ENCODE results near the gene ATMIN. TPM values are rescaled to one million over a fixed set of nuclear protein-coding genes. Genes with fewer than 3 reads are reported as not detected.

Gene ATMIN
- total and polyA plus RNA-seq, 8 donors = 30.7 to 45.0 (median 39.5) TPM

GRCh38 chr16:81005610-81006161 lies 30.0 kb upstream of the ATMIN start:
- Histone ChIP-seq H3K9me3 (no peaks in the 10 kb centered on the region), H3K4me1 (peaks cover 22 to 36% of the 10 kb centered on the region in 2 donors), H3K36me3 (no peaks in the 10 kb centered on the region), H3K27ac (peak overlapping the region; percentile 97), H3K4me3 (peak overlapping the region; percentile 79 to 91), H3K27me3 (no peaks in the 10 kb centered on the region)
- no peak for TF ChIP-seq CTCF (IDR thresholded peaks at IDR 0.05)
- DNase-seq = no peak
- intact Hi-C loops (cut with DNase I) = no loop called here
- no peak for ATAC-seq

GRCh38 chr16:81006211-81006812 lies 29.3 kb upstream of the ATMIN start:
- H3K4me3 ChIP-seq = peak overlapping the region; percentile 79 to 91
- no peaks in the 10 kb centered on the region for H3K9me3 ChIP-seq
- peak overlapping the region; percentile 97 for H3K27ac ChIP-seq
- no peak for TF ChIP-seq CTCF (IDR thresholded peaks at IDR 0.05)
- H3K36me3 ChIP-seq = no peaks in the 10 kb centered on the region
- ATAC-seq (peak; percentile 71), DNase-seq (peak; percentile 16 to 94 (median 77))
- intact Hi-C loops (cut with DNase I) = no loop called here
- peaks cover 22 to 36% of the 10 kb centered on the region in 2 donors for H3K4me1 ChIP-seq
- H3K27me3 ChIP-seq = no peaks in the 10 kb centered on the region

GRCh38 chr16:81006813-81007695 lies 28.6 kb upstream of the ATMIN start, which contains the start of the genes CENPN and CMC2:
TSS of gene CENPN (plus strand) at chr16:81007214. CDS start at chr16:81011940, 4,726 bp downstream.
TSS of gene CMC2 (minus strand) at chr16:81006885. CDS start at chr16:80997394, 9,491 bp downstream.
- Histone ChIP-seq H3K27ac (peak within 1 kb of the TSS; percentile 97), H3K9me3 (no peaks in the 10 kb centered on the region), H3K4me3 (peak within 1 kb of the TSS; percentile 79 to 91), H3K4me1 (peaks cover 22 to 36% of the 10 kb centered on the region in 2 donors), H3K27me3 (no peaks in the 10 kb centered on the region), H3K36me3 (no peaks in the 10 kb centered on the region)
- intact Hi-C loops (cut with DNase I) = no loop called here
- DNase-seq (peak; percentile 98 to 100 (median 99)), ATAC-seq (peak; percentile 94)
- TF ChIP-seq CTCF (IDR thresholded peaks at IDR 0.05) = no peak

- H3K27ac ChIP-seq = peak overlapping the region; percentile 97
- DNase-seq (no peak), ATAC-seq (no peak)
- H3K4me3 ChIP-seq = peak overlapping the region; percentile 79 to 91
- H3K4me1 ChIP-seq = peaks cover 22 to 33% of the 10 kb centered on the region in 2 donors
- intact Hi-C loops (cut with DNase I) = no loop called here
- no peak for TF ChIP-seq CTCF (IDR thresholded peaks at IDR 0.05)
- no peaks in the 10 kb centered on the region for H3K9me3 ChIP-seq
- peaks cover 0 to 12% of the 10 kb centered on the region in 2 donors for H3K36me3 ChIP-seq
- H3K27me3 ChIP-seq = no peaks in the 10 kb centered on the region
Observed at GRCh38 chr16:81008505-81008789, 27.2 kb upstream of the ATMIN start.

GRCh38 chr16:81012974-81013373 lies 22.7 kb upstream of the ATMIN start:
- ATAC-seq (no peak), DNase-seq (no peak)
- H3K4me3 ChIP-seq = no peak overlapping the region
- peaks cover 0 to 7% of the 10 kb centered on the region in 2 donors for H3K4me1 ChIP-seq
- no peaks in the 10 kb centered on the region for H3K27me3 ChIP-seq
- no peaks in the 10 kb centered on the region for H3K9me3 ChIP-seq
- TF ChIP-seq CTCF (IDR thresholded peaks at IDR 0.05) = no peak
- no peak overlapping the region for H3K27ac ChIP-seq
- peaks cover 0 to 55% of the 10 kb centered on the region in 2 donors for H3K36me3 ChIP-seq
- intact Hi-C loops (cut with DNase I) = no loop called here
